GM21576 (cell line): ENCODE data around the gene TUBB2A.

Experiments used
- ATAC-seq: cut with Tn5 transposase; IDR thresholded peaks from one replicate; pipeline ENCODE4 v1.9.1; 2021; ENCODE audit warnings: mild to moderate bottlenecking, moderate library complexity; ENCODE audit not compliant: unreplicated experiment

TUBB2A gene

DNA sequence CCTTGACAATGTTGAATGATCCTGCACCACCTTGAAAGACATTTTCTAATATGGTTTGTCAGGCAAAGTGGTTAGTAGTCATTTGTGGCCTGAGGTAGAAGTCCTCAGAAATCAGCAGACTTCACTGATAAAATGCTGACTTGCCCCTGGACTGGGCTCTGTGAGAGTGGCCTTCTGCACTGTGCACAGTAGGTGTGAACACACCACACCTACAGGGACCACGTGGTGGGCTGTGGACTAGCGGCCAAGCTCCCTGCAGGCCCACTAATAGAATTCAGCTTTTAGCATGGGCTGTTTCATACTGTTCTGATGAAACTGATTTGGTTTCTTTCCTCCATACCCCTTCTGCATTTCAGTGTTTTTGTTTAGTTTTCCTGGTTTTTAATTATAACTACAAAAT, 31.5 kb downstream of the TUBB2A start:
- ATAC-seq = no peak

DNA sequence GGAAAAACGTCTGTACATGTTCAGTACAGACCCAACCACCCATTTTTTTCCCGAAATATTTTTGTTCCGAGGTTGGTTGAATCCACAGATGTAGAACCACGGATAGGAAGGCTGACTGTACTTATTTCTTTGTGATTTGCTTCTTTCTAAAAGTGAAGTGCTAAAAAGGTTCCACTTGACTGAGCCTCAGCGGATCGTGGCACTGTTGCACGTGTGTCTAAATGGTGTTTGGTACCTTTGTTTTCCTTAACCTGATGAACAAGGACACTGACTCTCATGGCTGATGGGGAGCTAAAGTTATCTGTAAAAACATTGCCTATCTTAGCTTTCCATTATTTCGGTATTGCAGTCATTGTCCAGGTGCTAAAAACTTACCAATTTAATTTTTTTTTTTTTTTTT, 32.7 kb downstream of the TUBB2A start:
- ATAC-seq = no peak

DNA sequence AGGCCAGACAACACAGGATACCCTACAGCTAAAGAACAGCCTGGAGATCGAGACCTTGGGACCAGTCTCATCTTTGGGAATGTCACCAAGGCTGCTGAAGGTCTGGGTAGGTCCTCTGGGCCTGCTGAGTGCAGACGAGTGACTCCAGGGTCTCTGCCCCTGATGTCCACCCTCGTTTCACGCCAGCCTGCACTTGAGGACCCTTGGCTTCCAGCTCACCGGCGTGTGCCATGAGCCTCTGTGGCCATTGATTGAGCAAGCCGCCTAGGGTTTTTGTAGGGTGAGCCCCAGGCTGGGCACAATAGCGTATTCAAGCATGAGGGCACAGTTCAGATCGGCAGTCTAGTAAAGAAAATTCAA, 34.5 kb downstream of the TUBB2A start:
- no peak for ATAC-seq

DNA sequence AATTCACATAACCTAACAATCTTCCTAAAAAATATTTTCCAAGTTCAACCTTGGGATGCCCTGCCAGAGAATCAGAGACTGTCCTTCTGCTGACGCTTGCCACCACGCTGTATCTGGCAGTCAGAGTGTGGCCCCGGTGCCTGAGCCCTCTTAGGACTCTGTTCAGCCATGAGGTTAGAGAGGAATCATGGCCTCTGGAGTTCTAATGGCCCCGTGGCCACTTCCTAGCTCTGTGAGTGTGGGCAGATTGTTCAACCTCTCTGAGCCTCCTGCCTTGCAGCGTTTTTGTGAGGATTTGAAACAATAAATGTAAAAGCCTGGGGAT, 36.6 kb downstream of the TUBB2A start:
- no peak for ATAC-seq

DNA sequence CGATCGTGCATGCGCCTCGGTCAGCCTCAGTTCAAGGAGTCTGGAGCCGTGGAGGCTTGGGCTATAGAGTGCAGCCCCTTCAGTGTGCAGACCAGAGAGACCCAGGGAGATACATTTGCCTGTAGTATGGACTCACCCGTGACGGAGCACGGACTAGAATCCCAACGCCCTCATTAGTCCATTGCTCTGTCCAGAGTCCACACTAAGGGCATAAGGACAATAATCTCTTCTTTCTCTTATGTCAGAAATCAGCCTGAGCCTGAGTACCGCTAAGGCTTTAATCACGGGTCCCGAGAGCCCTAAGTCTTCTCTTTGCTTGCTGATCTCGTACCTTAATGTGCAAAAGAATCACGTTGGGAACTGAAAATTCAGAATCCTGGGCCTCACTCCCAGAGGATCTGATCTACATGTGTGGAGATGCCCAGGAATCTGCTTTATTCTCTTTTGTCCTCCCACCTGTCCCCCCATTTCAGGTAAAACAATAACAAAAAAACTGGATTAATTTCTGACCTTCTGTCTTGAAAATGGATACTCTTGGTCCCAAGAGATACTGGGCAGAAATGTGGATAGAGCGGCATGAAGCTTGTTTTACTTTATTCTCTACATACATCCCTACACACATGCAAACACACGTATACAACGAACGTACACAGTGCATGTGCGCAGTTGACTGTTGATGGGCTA, 38.2 kb downstream of the TUBB2A start:
- peak; percentile 29 for ATAC-seq

DNA sequence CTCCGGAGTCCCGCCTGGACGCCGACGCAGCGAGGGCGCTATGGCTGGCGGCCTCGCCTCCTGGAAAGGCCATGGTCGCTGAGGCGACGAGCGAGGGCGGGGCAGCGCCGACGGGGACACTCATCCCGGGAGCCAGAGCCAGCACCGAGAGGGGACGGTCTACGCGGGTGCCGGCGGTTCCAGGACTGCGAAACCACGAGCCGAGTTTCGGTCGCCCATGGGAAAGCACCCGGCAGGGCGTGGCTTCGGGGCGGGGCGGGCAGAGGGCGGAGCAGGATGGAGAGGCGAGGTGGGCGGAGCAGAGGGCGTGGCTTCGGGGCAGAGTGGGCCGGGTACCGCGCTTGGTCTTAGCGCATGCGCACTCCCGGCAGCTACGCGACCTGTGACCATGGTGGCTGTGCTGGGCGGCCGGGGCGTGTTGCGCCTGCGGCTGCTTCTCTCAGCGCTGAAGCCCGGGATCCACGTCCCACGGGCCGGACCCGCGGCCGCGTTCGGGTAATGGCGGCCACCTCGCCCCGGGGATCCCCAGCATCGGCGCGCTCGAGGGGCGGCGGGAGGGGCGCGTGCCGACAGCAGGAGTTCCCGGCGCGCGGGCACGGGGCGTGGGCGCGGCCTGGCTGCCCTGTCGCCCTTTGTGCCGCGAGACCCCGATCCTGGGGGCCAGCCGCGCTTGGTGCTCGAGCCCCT, 38.8 kb downstream of the TUBB2A start, which contains the start of gene BPHL:
BPHL (plus strand) TSS at position 359 of the 687 bp plus-strand sequence; CDS start at position 389, 30 bp downstream.
- ATAC-seq = peak; percentile 82

DNA sequence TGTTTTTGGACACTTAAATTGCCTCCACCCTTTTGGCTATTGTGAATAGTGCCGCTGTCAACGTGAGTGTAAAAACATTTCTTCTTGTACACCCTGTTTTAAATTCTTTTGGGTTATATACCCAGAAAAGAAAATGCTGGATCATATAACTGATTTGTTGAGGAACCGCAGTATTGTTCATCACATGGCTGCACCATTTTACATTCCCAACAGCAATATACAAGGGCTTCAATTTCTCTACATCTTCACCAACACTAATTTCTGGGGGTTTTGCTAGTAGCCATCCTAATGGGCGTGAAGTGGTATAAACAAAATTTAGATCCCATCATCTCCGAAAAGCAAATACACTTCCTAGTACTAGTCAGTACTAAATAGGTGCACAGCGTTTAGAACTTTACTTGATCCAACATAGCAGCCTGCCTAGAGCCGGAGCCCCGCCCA, 39.4 kb downstream of the TUBB2A start:
- ATAC-seq = no peak

DNA sequence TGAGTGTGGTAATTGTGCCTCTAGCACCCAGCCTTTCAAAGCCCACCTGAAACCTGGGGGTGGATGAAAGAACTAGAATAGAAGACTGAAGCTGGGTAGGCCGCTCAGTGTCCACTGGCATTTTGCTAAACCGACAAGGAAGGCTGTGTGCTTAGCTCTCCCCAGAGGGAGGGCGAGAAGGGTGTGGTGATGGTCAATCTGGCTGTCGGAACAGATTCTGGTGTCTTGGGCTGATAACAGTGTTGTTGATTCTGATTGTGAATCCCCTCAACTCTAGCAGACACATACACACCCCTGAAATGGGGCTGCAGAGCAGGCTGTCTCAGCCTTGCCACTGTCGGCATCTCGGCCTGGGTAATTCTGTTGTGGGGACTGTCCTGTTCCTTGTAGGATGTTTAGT, 43.0 kb downstream of the TUBB2A start:
- ATAC-seq = no peak

DNA sequence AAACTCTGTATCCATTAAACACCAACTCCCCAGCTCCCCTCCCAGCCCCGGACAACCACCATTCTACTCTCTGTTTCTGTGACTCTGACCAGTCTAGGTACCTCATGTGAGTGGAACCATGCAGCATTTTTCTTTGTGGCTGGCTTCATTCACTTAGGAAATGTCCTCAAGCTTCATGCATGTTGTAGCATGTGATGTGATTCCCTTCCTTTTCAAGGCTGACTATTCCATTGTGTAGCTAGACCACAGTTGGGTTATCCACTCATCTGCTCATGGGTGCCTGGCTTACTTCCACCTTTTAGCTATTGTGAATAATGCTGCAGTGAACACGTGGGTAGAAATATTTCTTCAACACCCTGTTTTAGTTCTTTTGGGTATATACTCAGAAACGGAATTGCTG, 47.6 kb downstream of the TUBB2A start:
- no peak for ATAC-seq

DNA sequence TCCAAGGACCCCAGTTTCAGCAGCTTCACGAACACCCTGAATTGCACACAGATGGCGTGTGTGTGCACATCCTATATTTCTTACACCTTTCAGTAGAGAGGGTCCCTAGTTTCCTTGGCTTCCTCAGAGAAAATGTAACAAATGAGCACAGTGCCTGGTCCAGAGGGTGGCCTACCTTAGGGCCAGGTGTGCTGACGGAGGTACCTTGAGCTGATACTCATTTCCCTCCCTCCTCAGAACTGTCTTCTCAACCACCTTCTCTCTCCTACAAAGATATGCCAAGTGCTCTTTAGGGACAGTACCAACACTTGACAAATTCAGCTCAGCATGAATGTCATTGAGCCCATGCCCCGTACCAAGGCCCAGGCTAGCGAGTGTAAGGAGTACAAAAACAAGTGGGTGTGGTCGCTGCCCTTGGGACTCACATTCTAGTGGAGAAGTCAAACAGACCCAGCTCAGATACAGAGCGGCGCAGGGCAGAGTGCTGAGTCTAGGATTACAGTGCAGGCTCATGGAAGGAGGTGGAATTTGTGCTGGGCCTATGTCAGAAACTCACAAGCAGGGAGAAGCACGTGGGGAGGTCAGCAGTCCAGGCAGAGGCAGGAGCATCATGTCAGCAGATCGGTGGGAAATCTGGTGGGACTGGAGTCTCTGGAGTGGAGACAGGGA, 48.5 kb downstream of the TUBB2A start:
- ATAC-seq = no peak
